ENCODE results near the gene TNS3. TPM values are rescaled to one million over a fixed set of nuclear protein-coding genes. Genes with fewer than 3 reads are reported as not detected.
"Not testable (repeated sequence)": the region's sequence is repeated elsewhere in the genome, so short reads cannot be mapped to it uniquely, and the experiment has no call there.

TNS3 gene
- polyA plus RNA-seq, 3 donors: 92.4 to 94.7 (median 93.7) TPM

GRCh38 chr7:47543714-47544113, 38.2 kb downstream of the TNS3 start:
- no peak for DNase-seq

GRCh38 chr7:47543056-47543455, 38.9 kb downstream of the TNS3 start:
- DNase-seq: no peak

GRCh38 chr7:47542051-47542450, 39.9 kb downstream of the TNS3 start:
- no peak for DNase-seq

- DNase-seq: not testable (repeated sequence)
Observed at GRCh38 chr7:47541485-47541884, 40.4 kb downstream of the TNS3 start.

- DNase-seq: no peak
Observed at GRCh38 chr7:47540387-47541350, 41.2 kb downstream of the TNS3 start.

- DNase-seq: no peak
Observed at GRCh38 chr7:47540053-47540386, 41.9 kb downstream of the TNS3 start.

GRCh38 chr7:47539398-47540052, 42.4 kb downstream of the TNS3 start:
- no peak for DNase-seq

- no peak for DNase-seq
Observed at GRCh38 chr7:47538846-47539311, 43.0 kb downstream of the TNS3 start.

GRCh38 chr7:47537716-47538675, 43.9 kb downstream of the TNS3 start:
- DNase-seq: peak; percentile 75

GRCh38 chr7:47536661-47537611, 45.0 kb downstream of the TNS3 start:
- DNase-seq: no peak

- no peak for DNase-seq
Observed at GRCh38 chr7:47535704-47536628, 45.9 kb downstream of the TNS3 start.

- no peak for DNase-seq
Observed at GRCh38 chr7:47535035-47535703, 46.7 kb downstream of the TNS3 start.

GRCh38 chr7:47534322-47535034, 47.4 kb downstream of the TNS3 start:
- no peak for DNase-seq

- no peak for DNase-seq
Observed at GRCh38 chr7:47531584-47532492, 50.1 kb downstream of the TNS3 start.

- no peak for DNase-seq
Observed at GRCh38 chr7:47529826-47530555, 51.9 kb downstream of the TNS3 start.

GRCh38 chr7:47529405-47529804, 52.5 kb downstream of the TNS3 start:
- no peak for DNase-seq

All from renal pelvis (tissue), 4 donors.